ENCODE results near the gene RCE1. TPM values are rescaled to one million over a fixed set of nuclear protein-coding genes. Genes with fewer than 3 reads are reported as not detected.

RCE1 gene
- total RNA-seq, 1 donor from 2014 or later: 19.4 TPM

GRCh38 chr11:66856496-66857233 lies 13.4 kb downstream of the RCE1 start, which contains the start of gene LRFN4:
Gene LRFN4 (plus strand): TSS chr11:66857064. CDS start chr11:66857745, 681 bp downstream.
- peak; percentile 43 to 50 for DNase-seq (ENCODE audit: low read depth in 2 of 2)

DNA sequence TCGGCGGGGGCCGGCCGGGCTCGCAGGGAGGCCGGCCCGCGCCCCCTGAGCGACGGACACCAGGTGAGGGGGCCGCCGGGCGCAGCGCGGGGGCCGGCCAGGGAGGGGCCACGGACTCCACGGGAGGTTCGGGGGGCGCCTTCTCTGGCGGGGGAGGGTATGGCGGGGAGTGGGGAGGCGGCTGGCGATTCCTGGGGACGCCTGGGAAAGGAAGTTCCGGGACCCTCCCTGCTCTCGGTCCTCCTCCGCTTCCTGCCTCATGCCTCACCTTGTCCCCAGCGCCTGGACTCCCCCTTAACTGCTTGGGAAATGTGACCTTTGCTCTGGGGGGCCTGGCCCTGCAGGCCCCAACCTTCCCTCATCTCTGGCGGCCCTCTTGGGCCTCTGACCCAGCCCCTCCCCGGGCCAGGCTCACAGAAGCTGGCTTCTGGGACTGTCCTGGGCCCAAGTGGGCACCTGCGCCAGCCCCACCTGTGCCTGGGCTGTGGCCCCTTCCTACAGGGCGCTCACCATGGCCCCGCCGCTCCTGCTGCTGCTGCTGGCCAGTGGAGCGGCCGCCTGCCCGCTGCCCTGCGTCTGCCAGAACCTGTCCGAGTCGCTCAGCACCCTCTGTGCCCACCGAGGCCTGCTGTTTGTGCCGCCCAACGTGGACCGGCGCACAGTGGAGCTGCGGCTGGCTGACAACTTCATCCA lies 14.1 kb downstream of the RCE1 start:
- DNase-seq (ENCODE audit: low read depth in 2 of 2): no peak

DNA sequence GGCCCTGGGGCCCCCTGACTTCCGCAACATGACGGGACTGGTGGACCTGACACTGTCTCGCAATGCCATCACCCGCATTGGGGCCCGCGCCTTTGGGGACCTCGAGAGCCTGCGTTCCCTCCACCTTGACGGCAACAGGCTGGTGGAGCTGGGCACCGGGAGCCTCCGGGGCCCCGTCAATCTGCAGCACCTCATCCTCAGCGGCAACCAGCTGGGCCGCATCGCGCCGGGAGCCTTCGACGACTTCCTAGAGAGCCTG lies 14.6 kb downstream of the RCE1 start:
- DNase-seq (ENCODE audit: low read depth in 2 of 2): no peak

DNA sequence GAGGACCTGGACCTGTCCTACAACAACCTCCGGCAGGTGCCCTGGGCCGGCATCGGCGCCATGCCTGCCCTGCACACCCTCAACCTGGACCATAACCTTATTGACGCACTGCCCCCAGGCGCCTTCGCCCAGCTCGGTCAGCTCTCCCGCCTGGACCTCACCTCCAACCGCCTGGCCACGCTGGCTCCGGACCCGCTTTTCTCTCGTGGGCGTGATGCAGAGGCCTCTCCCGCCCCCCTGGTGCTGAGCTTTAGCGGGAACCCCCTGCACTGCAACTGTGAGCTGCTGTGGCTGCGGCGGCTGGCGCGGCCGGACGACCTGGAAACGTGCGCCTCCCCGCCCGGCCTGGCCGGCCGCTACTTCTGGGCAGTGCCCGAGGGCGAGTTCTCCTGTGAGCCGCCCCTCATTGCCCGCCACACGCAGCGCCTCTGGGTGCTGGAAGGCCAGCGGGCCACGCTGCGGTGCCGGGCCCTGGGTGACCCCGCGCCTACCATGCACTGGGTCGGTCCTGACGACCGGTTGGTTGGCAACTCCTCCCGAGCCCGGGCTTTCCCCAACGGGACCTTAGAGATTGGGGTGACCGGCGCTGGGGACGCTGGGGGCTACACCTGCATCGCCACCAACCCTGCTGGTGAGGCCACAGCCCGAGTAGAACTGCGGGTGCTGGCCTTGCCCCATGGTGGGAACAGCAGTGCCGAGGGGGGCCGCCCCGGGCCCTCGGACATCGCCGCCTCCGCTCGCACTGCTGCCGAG lies 15.1 kb downstream of the RCE1 start:
- DNase-seq (ENCODE audit: low read depth in 2 of 2): no peak

- DNase-seq (ENCODE audit: low read depth in 2 of 2): no peak
These were observed 15.9 kb downstream of the RCE1 start for GRCh38 chr11:66858939-66859685.

- DNase-seq (ENCODE audit: low read depth in 2 of 2): no peak
These were observed 16.6 kb downstream of the RCE1 start for GRCh38 chr11:66859686-66860448.

DNA sequence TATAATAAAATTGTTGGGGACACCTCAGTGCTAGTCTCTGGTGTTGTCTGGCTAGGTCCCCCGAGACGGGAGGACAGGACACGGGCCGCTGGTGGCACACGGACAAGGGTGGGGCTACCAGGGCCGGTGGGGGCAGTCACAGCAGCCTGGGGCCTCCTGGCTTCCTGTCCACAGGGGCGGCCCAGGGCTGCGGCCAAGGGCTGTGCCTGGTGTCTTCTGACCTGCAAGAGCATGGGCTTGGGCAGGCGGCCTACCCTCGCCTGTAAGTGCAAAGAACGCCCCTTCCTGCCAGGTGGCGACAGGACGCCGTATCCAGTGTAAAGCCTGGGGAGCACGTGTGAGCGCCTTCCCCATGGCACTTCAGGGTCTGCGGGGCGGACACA lies 17.2 kb downstream of the RCE1 start:
- DNase-seq (ENCODE audit: low read depth in 2 of 2): no peak

DNA sequence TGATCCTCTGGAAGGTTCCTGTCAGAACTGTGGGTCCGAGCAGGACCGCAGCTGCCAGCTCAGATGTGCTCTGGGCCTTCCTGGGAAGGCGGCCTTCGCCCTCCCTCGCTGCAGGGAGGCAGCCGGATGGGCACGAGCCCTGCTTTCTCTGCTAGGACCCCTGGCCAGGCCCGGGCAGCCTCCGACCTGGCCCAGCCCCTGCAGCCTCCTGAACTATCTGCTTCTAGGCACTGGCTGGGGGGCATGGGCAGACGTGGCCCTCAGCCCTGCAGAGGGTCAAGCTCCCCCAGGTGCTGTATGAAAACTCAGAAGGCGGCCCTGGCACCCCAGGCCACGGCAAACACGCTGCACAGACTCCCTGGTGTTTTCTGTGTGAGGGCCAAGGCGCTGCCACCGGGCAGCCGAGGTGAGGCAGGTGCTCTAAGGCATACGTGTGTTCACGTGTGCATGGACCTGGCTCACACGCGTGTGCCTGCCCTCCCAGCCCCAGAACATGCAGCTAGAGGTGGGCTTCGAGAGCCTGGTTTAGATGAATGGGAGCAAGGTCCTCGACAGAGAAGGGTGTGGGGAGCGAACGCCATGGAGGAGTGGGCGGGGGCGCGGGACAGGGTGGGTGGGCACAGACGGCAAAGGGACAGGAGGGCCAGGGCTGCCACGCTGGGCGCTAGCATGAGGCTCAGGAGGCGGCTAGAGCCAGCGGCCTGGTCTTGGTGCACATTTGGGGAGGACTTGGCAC lies 18.0 kb downstream of the RCE1 start:
- no peak for DNase-seq (ENCODE audit: low read depth in 2 of 2)

- no peak for DNase-seq (ENCODE audit: low read depth in 2 of 2)
These were observed 18.7 kb downstream of the RCE1 start for GRCh38 chr11:66861774-66862558.

- no peak for DNase-seq (ENCODE audit: low read depth in 2 of 2)
These were observed 19.4 kb downstream of the RCE1 start for GRCh38 chr11:66862559-66863037.

- DNase-seq (ENCODE audit: low read depth in 2 of 2): no peak
These were observed 20.3 kb downstream of the RCE1 start for GRCh38 chr11:66863428-66864125.

- DNase-seq (ENCODE audit: low read depth in 2 of 2): no peak
These were observed 21.1 kb downstream of the RCE1 start for GRCh38 chr11:66864172-66864901.

DNA sequence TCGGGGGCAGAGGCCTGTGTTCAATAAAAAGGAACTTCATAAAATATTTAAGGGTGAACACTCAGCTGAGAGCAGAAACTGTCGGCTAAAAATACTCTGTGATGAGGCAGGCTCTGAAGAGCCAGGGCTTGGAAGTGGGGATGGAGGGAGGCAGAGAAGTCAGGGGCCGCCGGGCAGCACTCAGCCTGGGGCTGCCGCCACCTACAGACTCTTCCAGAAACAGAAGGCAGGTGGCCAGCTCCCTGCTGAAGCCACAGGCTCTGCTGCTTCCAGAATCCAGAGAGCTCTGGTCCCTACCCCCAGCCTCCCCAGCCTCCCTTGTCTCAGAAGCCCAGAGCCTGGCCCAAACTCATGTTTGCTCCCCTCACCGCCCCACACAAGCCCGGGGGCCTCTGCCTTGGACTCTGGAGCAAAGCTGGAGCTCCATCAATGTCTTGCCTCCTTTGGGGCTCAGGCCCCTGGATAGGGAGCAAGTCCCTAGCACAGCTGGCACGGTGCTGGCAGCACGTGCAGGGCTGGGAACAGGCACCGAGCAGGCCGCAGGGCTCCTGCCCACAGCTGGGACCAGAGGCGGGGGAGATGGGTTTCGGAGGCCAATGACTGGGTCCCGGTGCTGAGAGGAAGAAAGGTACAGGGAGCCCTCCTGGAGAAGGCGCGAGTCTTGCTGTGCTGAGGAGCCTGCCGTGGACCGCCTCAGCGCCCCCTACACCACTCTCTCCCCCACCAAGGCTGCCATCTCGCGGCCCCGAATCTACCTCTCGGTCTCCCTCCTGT lies 21.9 kb downstream of the RCE1 start:
- no peak for DNase-seq (ENCODE audit: low read depth in 2 of 2)

DNA sequence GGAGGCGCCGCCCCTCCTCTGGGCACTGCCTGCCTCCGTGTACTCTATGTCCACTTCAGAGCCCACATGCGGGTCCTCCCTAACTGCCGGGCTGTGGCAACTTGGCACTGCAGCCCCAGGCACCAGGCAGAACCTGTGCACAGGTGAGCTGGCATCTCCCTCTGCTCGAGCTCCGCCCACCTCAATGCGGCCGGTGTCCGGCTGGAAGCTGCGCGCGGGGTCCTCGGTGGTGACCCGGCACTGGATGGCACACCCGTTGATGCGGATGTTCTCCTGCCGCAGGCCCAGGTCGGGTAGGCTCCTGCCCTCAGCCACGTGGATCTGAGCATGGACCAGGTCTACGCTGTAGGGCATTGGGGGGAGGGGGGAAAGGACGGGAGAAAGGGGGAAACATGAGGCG lies 22.8 kb downstream of the RCE1 start:
- DNase-seq (ENCODE audit: low read depth in 2 of 2): no peak

DNA sequence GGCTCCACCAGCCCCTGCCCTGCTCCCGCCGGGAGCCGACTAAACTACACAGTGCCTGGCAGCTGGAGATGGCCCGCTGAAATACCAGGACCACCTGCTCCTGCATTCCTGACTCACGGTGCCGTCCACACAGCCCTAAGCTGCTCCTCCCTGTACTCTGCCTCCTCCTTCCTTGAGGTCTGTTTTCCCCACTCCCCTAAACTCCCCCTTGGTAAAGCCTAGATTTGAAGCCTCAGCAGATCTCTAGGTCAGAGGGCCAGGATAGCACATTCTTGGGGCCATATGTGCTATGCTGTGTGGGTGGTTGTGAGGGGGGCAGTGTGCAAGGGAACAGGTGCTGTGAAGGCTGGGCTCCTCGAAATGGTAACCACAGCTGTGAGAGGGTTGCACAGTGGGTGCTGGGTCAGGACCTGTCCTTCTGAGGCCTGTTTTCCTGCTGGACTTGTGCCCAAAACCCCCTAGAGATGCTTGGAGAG lies 23.3 kb downstream of the RCE1 start:
- DNase-seq (ENCODE audit: low read depth in 2 of 2): no peak

- no peak for DNase-seq (ENCODE audit: low read depth in 2 of 2)
These were observed 24.3 kb downstream of the RCE1 start for GRCh38 chr11:66867425-66868040.

All from lung microvascular endothelial cell (primary cell).